Measurements from ENCODE around the gene SIGLEC7.

The SIGLEC7 gene

DNA sequence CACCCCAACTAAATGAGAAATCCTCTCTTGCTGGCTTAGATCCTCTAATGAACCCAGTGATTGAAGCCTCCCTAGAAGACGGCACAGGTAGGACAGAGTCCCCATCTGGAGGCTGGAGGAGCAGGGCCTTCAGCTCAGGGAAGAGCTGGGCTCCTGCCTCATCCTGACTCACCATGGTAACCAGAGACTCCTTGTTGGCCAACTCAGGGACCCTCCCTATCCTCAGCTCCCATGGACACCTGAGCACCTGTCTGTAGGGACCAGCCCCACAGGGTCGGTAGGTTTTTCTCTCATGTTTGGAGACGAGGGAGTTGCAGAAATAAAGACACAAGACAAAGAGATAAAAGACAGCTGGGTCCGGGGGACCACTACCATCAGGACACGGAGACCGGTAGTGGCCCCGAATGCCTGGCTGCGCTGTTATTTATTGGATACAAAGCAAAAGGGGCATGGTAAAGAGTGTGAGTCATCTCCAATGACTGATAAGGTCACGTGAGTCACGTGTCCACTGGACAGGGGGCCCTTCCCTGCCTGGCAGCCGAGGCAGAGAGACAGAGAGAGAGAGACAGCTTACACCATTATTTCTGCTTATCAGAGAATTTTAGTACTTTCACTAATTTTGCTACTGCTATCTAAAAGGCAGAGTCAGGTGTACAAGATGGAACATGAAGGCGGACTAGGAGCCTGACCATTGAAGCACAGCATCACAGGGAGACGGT lies 26.6 kb downstream of the SIGLEC7 start:
- DNase-seq (ENCODE audit: low read depth, low spot score): no peak

DNA sequence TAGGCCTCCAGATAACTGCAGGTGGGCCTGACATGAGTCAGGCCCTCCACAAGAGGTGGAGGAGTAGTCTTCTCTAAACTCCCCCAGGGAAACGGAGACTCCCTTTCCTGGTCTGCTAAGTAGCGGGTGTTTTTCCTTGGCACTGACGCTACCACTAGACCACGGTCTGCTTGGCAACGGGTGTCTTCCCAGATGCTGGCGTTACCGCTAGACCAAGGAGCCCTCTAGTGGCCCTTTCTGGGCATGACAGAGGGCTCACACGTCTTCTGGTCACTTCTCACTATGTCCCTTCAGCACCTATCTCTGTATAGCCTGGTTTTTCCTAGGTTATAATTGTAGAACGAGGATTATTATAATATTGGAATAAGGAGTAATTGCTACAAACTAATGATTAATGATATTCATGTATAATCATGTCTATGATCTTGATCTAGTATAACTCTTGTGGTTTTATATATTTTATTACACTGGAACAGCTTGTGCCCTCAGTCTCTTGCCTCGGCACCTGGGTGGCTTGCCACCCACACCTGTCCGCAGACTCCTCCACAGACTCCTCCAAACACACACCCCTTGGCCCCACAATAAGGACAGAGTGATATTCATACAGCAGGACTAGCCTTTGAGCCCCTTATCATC lies 27.3 kb downstream of the SIGLEC7 start:
- DNase-seq (ENCODE audit: low read depth, low spot score): peak; percentile 17

GRCh38 chr19:51172223-51172622 lies 30.1 kb downstream of the SIGLEC7 start:
- DNase-seq (ENCODE audit: low read depth, low spot score): no peak

DNA sequence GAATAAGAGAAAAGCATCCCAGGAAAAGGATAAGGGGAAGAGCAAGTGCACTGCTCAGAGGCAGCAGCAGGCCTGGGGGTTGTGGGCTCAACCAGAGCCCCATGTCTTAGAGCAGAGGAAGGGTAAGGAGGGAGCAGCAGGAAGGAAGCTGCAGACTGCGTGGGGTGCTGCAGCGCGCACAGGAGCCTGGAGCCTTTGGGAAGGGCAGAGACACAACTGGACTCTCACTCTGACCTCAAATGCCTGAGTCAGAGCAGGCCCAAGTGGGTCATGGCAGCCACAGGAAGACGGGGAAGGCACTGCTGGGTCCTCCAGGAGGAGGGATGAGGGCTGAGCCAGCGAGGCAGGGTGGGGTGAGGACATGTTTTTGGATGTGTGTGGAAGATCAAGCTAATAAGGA lies 31.6 kb downstream of the SIGLEC7 start:
- DNase-seq (ENCODE audit: low read depth, low spot score): no peak

DNA sequence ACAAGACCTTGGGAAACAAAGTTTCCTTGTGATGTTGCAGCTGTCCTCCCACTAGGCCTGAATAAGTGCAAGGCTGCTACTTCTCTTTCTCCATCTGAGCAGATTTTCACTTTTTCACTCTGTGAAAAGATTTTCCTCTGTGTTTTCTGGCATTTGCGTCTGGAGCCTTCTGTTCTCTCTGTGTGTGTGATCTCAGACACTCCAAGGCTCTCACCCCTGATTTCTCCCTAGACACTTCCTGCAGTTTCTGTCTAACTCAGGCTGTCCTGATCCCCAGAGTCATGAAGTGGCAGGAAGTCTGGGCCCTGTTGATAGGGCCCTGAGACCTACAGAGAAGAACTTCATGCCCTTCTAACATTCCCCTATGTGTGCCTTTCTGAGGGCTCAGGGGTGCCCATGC lies 37.2 kb downstream of the SIGLEC7 start:
- DNase-seq (ENCODE audit: low read depth, low spot score): no peak

DNA sequence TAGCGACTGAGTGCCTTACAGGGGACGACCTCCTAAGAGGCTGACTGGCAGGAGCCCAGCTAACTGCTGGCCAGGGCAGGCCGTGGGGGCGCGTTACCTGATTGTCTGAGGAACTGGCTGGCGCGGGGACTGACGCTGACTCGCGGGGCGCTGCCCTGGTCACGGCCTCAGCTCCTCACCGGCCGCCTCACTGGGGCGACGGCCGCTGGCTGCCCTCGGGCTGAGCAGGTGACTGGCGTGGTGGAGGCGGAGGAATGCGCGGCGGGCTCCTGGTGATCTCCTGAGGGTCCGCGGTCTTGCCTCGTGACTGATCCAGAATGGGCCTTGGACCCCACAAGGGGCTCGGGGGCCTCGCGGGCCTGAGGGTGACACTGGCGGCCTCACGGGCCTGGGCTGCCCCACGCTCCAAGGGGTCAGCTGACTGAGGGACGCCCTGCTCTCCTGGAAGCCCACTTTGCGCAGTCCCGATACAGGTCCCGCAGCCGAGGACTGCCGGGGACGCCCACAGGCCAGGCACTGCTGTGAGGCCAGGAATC lies 39.3 kb downstream of the SIGLEC7 start:
- DNase-seq (ENCODE audit: low read depth, low spot score): no peak

DNA sequence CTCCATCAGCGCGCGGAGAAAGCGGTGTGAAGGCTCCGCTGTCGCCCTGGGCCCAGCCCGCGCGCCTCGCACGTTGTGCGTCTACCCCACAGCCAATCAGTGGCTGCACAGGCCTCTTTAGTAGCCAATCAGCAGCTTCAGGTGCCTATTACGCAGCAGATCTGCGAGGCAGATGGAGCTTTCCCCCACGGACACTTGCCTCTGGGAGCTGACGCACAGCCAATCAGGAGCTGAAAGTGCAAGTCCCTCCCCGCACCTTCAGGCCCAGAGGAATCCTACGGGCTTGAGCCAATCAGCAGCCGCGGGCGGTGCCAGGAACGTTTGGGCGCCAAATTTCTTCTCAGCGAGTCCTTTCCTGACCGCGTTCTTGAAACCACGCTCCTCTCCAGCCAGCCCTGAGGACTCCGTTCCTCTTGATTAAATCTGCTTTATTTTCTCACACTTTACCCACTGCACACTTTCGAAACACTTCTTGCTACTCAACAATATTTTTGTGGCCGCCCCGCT lies 39.9 kb downstream of the SIGLEC7 start:
- no peak for DNase-seq (ENCODE audit: low read depth, low spot score)

DNA sequence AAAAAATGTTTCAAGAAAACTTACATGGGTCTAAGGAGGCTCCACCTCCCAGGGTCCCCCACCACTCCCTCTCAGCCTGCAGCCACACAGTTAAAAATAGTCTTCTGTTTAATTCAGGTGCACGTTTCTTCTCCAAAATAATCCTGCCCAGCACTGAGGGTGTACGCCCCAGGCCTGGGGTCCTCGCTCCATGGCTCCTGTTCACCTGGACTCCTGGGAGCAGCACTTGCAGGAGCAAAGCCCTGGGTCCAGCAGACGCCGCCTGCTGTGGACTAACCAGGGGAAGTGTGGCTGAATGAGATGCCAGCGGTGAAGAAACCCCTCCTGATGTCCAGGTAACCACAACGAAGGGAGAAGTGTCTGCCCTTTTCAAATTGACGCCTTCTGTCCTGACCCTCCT lies 41.5 kb downstream of the SIGLEC7 start:
- DNase-seq (ENCODE audit: low read depth, low spot score): no peak

DNA sequence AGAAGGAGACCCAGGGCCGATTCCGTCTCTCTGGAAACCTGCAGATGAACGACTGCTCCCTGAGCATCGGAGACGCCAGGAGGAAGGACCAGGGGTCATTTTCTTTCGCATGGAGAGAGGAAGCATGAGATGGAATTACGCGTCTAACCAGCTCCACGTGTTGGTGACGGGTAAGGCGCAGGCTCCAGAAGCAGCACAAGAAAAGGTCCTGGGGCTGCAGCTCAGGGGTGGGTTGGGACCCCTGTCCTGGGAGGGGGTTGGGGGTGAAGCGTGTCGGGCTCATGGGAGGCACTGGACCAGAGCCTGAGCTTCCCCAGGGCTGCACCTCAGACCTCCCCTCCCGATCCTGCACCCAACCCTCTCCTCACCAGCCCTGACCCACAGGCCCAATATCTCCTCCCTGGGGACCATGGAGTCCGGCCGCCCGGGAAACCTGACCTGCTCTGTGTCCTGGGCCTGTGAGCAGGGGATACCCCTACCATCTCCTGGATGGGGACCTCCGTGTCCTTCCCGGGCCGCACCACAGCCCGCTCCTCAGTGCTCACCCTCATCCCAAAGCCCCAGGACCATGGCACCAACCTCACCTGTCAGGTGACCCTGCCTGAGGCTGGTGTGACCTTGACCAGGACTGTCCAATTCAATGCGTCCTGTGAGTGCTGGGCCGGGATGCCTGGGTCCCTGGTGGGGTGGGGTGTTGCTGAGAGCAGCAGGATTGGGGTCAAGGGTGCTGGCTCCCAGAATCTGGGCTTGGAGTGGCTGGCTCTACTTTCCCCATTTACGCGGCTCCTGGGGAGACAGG lies 43.2 kb downstream of the SIGLEC7 start:
- no peak for DNase-seq (ENCODE audit: low read depth, low spot score)

DNA sequence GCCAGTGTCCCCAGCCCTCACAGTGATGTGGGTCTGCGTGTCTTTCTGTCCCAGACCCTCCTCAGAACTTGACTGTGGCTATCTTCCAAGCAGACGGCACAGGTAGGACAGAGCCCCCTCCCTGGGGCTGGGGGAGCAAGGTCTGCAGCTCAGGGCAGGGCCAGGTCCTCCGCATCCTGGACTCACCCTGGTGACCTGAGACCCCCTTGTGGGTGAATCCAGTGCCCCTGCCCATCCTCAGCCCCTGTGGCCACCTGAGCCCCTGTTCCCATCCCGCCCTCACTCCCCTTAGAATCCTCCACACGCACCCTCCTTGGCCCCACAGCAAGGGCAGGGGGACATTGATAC lies 43.7 kb downstream of the SIGLEC7 start:
- no peak for DNase-seq (ENCODE audit: low read depth, low spot score)

GRCh38 chr19:51186323-51186722 lies 44.2 kb downstream of the SIGLEC7 start:
- DNase-seq (ENCODE audit: low read depth, low spot score): no peak

DNA sequence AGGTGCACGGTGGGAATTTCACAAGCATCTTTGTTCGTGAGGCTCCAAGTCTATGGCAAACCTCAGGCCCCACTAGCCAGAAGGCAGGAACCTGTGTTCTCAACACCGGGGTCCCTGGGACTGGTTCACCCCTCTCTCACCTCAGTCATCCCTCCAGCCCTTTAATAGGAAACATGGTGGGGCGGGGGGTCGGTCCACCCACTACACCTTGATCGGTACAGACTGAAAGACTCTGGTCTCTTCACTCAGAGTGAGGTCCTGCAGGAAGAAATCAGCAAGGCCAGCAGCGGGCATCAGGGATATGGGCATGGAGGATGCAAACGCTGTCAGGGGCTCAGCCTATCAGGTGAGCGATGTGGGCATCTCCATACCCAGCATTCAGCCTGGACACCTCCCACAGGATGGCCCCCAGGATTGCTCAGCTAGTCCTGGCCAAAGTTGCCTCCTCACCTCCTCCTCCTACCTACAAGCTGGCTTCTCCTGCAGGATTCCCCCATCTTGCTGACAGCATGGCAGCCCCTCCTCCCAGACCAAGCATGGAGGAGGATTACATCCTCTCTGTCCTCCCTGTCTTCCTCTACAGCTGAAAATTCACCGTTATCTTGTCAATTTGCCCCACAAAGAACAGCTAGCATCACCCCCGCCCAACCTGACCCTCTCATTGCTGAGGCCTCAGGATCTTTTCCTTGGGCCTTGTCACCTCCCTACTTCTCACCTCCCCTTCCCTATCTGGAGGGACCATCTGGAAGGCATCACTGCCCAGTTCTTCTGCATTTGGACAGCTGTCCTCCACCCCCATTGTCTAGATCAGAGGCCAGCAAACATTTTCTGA lies 45.5 kb downstream of the SIGLEC7 start:
- no peak for DNase-seq (ENCODE audit: low read depth, low spot score)

DNA sequence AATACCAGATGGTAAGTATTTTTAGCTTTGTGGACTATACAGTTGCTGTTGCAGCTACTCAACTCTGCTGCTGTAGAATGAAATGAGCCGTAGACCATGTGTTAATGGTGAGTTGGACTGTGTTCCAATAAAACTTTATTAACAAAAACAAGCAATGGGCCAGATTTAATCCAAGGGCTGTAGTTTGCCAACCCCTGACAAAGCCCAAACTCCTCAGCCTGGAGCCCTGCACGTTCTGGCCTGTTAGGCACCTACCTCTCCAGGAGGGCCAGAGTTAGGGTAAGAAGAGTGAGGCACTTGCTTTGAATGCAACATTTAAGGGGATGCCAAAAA lies 46.1 kb downstream of the SIGLEC7 start:
- no peak for DNase-seq (ENCODE audit: low read depth, low spot score)

DNA sequence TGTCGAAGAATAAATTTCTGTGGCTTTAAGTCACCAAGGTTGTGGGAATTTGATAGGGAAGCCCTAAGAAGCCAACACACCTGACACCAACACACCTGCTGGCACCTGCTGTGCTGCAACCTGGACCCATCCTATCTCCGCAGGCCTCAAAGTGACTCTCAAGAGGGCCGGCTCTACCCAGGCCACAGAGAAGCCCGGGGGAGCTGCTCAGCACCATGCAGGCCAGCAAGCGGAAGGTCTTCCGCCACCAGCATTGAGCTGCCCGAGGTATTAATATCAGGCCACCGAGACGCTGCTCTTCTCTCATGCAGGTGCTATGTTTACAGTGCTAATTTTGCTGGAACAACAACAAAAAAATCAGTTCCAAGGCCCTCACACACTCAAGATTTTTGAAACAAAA lies 50.6 kb downstream of the SIGLEC7 start:
- DNase-seq (ENCODE audit: low read depth, low spot score): no peak

DNA sequence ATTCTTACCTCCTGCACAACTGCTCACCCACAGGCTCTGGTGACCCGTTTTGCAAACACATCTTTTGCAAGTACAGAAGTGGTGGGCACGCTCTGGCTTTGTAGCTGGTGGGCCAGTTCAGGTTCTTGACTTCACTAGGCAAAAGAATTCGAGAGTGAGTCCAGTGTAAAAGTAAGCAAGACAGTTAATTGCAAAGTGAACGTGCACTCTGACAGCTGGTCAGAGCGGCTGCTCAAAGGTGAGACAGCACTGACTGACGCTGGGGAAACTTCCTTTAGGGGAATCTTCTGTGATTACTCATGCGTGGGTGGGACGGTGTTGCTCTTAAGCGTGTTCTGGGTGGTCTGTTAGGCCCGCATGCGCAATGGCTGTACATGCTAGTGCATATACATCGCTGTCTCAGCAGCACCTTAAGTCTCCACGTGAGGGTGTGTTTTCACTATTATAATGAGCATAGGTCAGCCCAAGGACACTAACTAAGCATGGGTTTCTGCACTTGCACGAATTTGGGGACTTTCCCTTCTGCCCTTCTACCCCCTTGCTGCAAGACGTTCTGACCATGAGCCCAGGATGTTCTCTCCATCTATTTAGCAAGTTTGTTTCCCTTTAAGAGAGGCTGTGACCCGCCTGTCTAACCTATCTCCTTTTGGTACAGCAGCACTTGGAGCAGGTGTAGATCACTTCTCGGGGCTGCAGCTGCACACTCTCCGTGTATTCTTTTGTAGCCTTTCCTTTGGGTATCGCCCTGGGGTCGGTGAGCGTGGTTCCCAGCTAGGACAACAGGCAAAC lies 52.6 kb downstream of the SIGLEC7 start:
- DNase-seq (ENCODE audit: low read depth, low spot score): no peak

- DNase-seq (ENCODE audit: low read depth, low spot score): no peak
These were observed 53.1 kb downstream of the SIGLEC7 start for GRCh38 chr19:51195316-51195586.

DNA sequence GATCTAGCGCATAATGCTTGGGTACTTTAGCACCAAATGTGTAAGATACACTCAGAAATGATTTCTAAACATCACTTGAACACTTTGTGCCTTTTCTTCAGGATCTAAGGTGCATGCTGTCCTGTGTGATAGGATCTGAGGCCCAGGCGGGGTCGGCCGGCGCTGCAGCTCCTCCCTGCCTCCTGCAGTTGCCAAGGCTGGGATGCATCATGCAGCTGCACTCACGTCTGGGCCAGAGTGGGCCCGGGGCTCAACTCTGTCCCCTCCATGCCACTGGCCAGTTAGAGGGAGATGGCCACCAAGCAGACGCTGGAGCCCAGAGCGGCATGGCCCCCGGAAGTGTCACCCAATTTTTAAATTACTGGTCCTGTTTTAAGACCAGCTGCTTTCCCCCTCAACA lies 53.5 kb downstream of the SIGLEC7 start:
- no peak for DNase-seq (ENCODE audit: low read depth, low spot score)

GRCh38 chr19:51196181-51196580 lies 54.1 kb downstream of the SIGLEC7 start:
- no peak for DNase-seq (ENCODE audit: low read depth, low spot score)

- no peak for DNase-seq (ENCODE audit: low read depth, low spot score)
These were observed 56.5 kb downstream of the SIGLEC7 start for GRCh38 chr19:51198641-51199040.

DNA sequence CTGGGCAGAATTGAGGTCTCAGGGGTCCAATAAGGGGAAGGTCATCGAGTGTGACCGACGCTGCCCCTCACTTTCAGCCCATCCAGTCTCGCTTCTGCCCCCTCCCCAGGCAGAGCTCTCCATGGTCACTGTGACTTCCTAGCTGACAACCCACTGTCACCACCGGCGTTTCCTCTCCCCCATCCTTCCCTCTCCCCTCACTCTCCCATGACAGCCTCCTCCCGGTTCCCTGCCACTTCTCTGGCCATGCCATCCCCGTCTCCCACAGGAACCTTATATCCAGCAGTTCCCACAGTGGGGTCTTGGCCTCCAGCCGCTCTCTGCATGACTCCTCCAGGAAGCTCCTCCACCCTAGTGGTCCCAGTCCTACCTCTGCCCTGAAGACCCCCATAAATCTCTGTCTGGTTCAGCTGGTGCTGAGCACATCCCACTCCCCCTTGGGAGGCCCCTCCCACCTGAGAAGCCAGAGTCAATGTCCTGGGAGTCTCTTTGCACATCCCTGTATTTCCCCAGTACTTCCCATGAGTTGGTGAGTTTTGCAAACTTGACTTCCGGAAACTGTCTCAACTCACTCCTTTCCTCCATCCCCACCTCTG lies 58.1 kb downstream of the SIGLEC7 start:
- DNase-seq (ENCODE audit: low read depth, low spot score): no peak

DNA sequence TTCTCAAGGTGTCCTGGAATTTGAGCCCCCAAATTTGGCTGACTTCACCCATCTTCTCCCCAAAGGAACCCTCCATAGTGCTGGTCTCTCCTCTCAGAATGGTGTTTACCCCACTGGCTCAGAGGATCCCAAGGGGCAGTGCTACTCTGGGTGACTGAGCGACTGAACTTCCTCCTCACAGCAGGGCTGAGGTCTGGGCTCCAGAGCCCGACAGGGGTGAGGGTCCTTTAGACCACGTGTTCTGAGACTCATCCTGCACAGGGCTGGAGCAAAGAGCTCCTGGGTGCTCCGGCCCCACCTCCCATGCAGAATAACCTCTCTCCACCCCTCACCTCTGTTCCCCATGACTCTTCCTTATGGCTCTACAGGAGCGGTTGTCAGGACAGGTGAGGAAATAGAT lies 59.6 kb downstream of the SIGLEC7 start:
- DNase-seq (ENCODE audit: low read depth, low spot score): no peak
